Sigmoid colon (tissue), 4 donors: ENCODE measurements around the gene FAM83G.
"Not testable (repeated sequence)": the region's sequence is repeated elsewhere in the genome, so short reads cannot be mapped to it uniquely, and the experiment has no call there.

Experiments used
- EP300 ChIP-seq, 4 donors: sonication (generic); formaldehyde crosslinking; IDR thresholded peaks; one replicate each; pipeline ENCODE4 v1.6.1; 2017; ENCODE audit warnings: antibody characterized with exemption in 4 of 4
- POLR2AphosphoS5 ChIP-seq, 4 donors: sonication (generic); formaldehyde crosslinking; IDR thresholded peaks; one replicate each; pipeline ENCODE4 v1.6.1; 2017; ENCODE audit warnings: antibody characterized with exemption in 4 of 4

- not testable (repeated sequence) for TF ChIP-seq POLR2AphosphoS5, EP300 (IDR thresholded peaks at IDR 0.05)
These were observed 34.2 kb upstream of the FAM83G start for GRCh38 chr17:19038730-19039129.
